ENCODE measurements around the gene TNS1. TPM values are rescaled to one million over a fixed set of nuclear protein-coding genes. Genes with fewer than 3 reads are reported as not detected.

The TNS1 gene
- total RNA-seq, 4 donors from 2014 or later, result 23.1 to 156 (median 81.1) TPM

GRCh38 chr2:217877866-217878265 is 124.9 kb downstream of the TNS1 start:
- H3K27me3 ChIP-seq, result no peaks in the 10 kb centered on the region
- no peaks in the 10 kb centered on the region for H3K4me1 ChIP-seq
- no peak for DNase-seq
- no peak overlapping the region for H3K27ac ChIP-seq
- H3K36me3 ChIP-seq, result peaks cover 0 to 34% (median 0%) of the 10 kb centered on the region in 3 donors
- H3K4me3 ChIP-seq, result no peak overlapping the region
- no peaks in the 10 kb centered on the region for H3K9me3 ChIP-seq
- TF ChIP-seq CTCF (IDR thresholded peaks at IDR 0.05) (no peak), POLR2A (IDR thresholded peaks at IDR 0.05) (no peak)

- H3K27me3 ChIP-seq, result no peaks in the 10 kb centered on the region
- TF ChIP-seq CTCF (IDR thresholded peaks at IDR 0.05) (no peak), POLR2A (IDR thresholded peaks at IDR 0.05) (no peak)
- H3K9me3 ChIP-seq, result no peaks in the 10 kb centered on the region
- no peak overlapping the region for H3K4me3 ChIP-seq
- H3K36me3 ChIP-seq, result peaks cover 0 to 33% (median 0%) of the 10 kb centered on the region in 3 donors
- no peaks in the 10 kb centered on the region for H3K4me1 ChIP-seq
- no peak for DNase-seq
- peak overlapping the region in 1 of 4 donors; percentile 45 for H3K27ac ChIP-seq
These were observed 126.6 kb downstream of the TNS1 start for GRCh38 chr2:217876253-217876570.

- Histone ChIP-seq H3K36me3 (peaks cover 0 to 33% (median 0%) of the 10 kb centered on the region in 3 donors), H3K27ac (no peak overlapping the region), H3K4me1 (no peaks in the 10 kb centered on the region), H3K9me3 (no peaks in the 10 kb centered on the region), H3K4me3 (no peak overlapping the region), H3K27me3 (no peaks in the 10 kb centered on the region)
- TF ChIP-seq POLR2A (IDR thresholded peaks at IDR 0.05), result no peak
- TF ChIP-seq CTCF (IDR thresholded peaks at IDR 0.05), result no peak
- DNase-seq, result no peak
These were observed 127.1 kb downstream of the TNS1 start for GRCh38 chr2:217875556-217876252.

GRCh38 chr2:217875138-217875537 is 127.7 kb downstream of the TNS1 start:
- no peak overlapping the region for H3K4me3 ChIP-seq
- H3K9me3 ChIP-seq, result no peaks in the 10 kb centered on the region
- TF ChIP-seq POLR2A (IDR thresholded peaks at IDR 0.05), result no peak
- no peak for TF ChIP-seq CTCF (IDR thresholded peaks at IDR 0.05)
- H3K27me3 ChIP-seq, result no peaks in the 10 kb centered on the region
- no peak overlapping the region for H3K27ac ChIP-seq
- peaks cover 0 to 33% (median 0%) of the 10 kb centered on the region in 3 donors for H3K36me3 ChIP-seq
- no peak for DNase-seq
- no peaks in the 10 kb centered on the region for H3K4me1 ChIP-seq

- no peak for DNase-seq
- Histone ChIP-seq H3K36me3 (peaks cover 0 to 39% (median 0%) of the 10 kb centered on the region in 3 donors), H3K4me1 (peaks cover 0 to 4% (median 0%) of the 10 kb centered on the region in 4 donors), H3K4me3 (no peak overlapping the region), H3K27ac (no peak overlapping the region), H3K9me3 (no peaks in the 10 kb centered on the region), H3K27me3 (no peaks in the 10 kb centered on the region)
- no peak for TF ChIP-seq POLR2A (IDR thresholded peaks at IDR 0.05)
- no peak for TF ChIP-seq CTCF (IDR thresholded peaks at IDR 0.05)
These were observed 129.4 kb downstream of the TNS1 start for GRCh38 chr2:217873371-217873770.

Measured in Peyer's patch (tissue), 4 donors.